K562 (cell line): ENCODE data around the gene PLAAT5.

Experiments
- EHMT2 ChIP-seq: fragments of 450-650 bp; IDR thresholded peaks from 2 replicates; pipeline ENCODE4 v1.6.1; 2018; ENCODE audit warnings: antibody characterized with exemption
- POLR2AphosphoS2 ChIP-seq: IDR thresholded peaks from 2 replicates; pipeline ENCODE4 v1.6.1; 2012; ENCODE audit warnings: low read length, improper control_type of control experiment
- ZNF23 ChIP-seq: fragments of 250-450 bp; sonication (Bioruptor Pico); IDR thresholded peaks from 2 replicates; pipeline ENCODE4 v1.4.0; 2020; ENCODE audit warnings: mild to moderate bottlenecking
- TF ChIP-seq, protein P1 (sequence below): fragments of 250-450 bp; sonication (Bioruptor Pico); IDR thresholded peaks from 2 replicates; pipeline ENCODE4 v1.4.0; 2020; ENCODE audit warnings: mild to moderate bottlenecking, moderate library complexity, borderline replicate concordance

DNA sequence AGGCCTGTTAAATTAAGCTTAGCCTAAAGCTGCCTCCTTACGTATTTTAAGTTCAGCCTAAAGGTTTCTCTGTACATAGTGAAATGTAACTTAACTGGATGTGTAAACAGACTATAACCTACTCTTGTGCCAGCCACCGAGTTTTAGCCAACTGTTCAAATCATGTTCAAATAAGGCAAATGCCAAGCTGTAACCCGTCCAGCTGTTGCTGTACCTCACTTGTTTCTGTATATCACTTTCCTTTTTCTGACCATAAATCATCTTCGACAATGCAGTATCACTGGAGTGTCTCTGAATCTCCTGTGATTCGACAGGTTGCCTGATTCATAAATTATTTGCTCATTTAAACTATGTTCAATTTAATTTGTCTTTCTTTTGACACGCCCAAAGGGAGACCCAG is 4.0 kb upstream of the PLAAT5 start:
- TF ChIP-seq EHMT2 = no peak
- TF ChIP-seq POLR2AphosphoS2 = no peak
- no peak for TF ChIP-seq ZNF23 (CRISPR knock-in tag)
- TF ChIP-seq, protein P1, sequence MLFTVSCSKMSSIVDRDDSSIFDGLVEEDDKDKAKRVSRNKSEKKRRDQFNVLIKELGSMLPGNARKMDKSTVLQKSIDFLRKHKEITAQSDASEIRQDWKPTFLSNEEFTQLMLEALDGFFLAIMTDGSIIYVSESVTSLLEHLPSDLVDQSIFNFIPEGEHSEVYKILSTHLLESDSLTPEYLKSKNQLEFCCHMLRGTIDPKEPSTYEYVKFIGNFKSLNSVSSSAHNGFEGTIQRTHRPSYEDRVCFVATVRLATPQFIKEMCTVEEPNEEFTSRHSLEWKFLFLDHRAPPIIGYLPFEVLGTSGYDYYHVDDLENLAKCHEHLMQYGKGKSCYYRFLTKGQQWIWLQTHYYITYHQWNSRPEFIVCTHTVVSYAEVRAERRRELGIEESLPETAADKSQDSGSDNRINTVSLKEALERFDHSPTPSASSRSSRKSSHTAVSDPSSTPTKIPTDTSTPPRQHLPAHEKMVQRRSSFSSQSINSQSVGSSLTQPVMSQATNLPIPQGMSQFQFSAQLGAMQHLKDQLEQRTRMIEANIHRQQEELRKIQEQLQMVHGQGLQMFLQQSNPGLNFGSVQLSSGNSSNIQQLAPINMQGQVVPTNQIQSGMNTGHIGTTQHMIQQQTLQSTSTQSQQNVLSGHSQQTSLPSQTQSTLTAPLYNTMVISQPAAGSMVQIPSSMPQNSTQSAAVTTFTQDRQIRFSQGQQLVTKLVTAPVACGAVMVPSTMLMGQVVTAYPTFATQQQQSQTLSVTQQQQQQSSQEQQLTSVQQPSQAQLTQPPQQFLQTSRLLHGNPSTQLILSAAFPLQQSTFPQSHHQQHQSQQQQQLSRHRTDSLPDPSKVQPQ = no peak
